ENCODE results near the gene TBX6.
"Not testable (repeated sequence)": the region's sequence is repeated elsewhere in the genome, so short reads cannot be mapped to it uniquely, and the experiment has no call there.

Gene TBX6

GRCh38 chr16:30041841-30042240 lies 49.9 kb downstream of the TBX6 start:
- in situ Hi-C loops (cut with MboI; ENCODE audit: low sequenced_read_pairs) = no loop called here

DNA sequence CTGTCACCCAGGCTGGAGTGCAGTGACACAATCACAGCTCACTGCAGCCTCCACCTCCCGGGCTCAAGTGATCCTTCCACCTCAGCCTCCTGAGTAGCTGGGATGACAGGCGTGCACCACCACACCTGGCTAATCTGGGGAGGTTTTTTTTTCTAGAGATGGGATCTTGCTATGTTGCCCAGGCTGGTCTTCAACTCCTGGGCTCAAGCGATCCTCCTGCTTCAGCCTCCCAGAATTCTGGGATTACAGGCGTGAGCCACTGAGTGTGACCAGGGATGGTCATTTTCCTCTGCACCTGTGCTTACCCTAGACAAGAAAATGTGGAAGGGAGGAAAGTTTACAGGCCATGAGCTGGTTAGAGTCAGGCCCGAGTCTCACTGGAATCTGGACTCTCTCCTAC lies 51.0 kb downstream of the TBX6 start:
- in situ Hi-C loops (cut with MboI; ENCODE audit: low sequenced_read_pairs) = not testable (repeated sequence)

GRCh38 chr16:30040221-30040620 lies 51.5 kb downstream of the TBX6 start:
- in situ Hi-C loops (cut with MboI; ENCODE audit: low sequenced_read_pairs) = no loop called here

All from HL-60/S4 (cell line).